Pancreas (tissue), 10 donors: ENCODE measurements around the gene TMEM165. TPM values are rescaled to one million over a fixed set of nuclear protein-coding genes. Genes with fewer than 3 reads are reported as not detected.

Source experiments
- ATAC-seq, 4 donors: fragments of 200-7000 bp; cut with Tn5 transposase; one replicate each; pipeline versions ENCODE4 v1.8.0 to v1.9.1; 2020; ENCODE audit warnings: mild to moderate bottlenecking in 4 of 4, moderate library complexity in 4 of 4
- DNase-seq, 6 donors: peaks; one replicate each; pipeline ENCODE4 v3.0.0-alpha.2; 2020
- FAIRE-seq: peaks from 2 replicates; lab custom pipeline; 2012; peaks lifted over from hg19 to GRCh38; lab: Jason Lieb, UNC
- H3K27ac ChIP-seq, 4 donors: fragments of 200-600 bp; sonication (generic); 1 replicate in 3 of 4; 2 replicates in 1 of 4; pipeline versions ENCODE4 v1.5.0 to v1.8.0; 2020
- H3K27me3 ChIP-seq, 4 donors: fragments of 200-600 bp; one replicate each; pipeline ENCODE4 v1.8.0; 2021
- H3K36me3 ChIP-seq, 3 donors: fragments of 200-600 bp; sonication (generic) in 1 of 3; one replicate each; pipeline versions ENCODE4 v1.5.0 to v1.8.0; 2020 to 2021
- H3K4me1 ChIP-seq, 3 donors: fragments of 200-600 bp; one replicate each; pipeline ENCODE4 v1.8.0; 2021
- H3K4me3 ChIP-seq, 4 donors: fragments of 200-600 bp; sonication (generic) in 2 of 4; one replicate each; pipeline versions ENCODE4 v1.5.0 to v1.8.0; 2020 to 2021
- H3K9me3 ChIP-seq, 4 donors: fragments of 200-600 bp; one replicate each; pipeline ENCODE4 v1.8.0; 2021
- CTCF ChIP-seq, 4 donors: fragments of 200-600 bp; sonication (generic) in 3 of 4; IDR thresholded peaks; one replicate each; pipeline versions ENCODE4 v1.5.0 to v1.8.0; 2021; ENCODE audit warnings: antibody characterized with exemption in 4 of 4
- WGBS, 2 donors: extraction: QIAGEN DNeasy Blood & Tissue Kit; methylation state at CpG; one replicate each; pipeline ENCODE4 v1.1.7; 2013; 5-methylcytosine and 5-hydroxymethylcytosine counted together
- intact Hi-C, 3 donors: fragments of 100-400 bp; cut with DNase I; formaldehyde crosslinking; loops; one replicate each; pipeline versions ENCODE4 v1.11.1 to v1.14.2; 2022
- polyA plus RNA-seq, 2 donors: library from polyadenylated mRNA; stranded (reverse); fragments of 200-250 nt; gene quantifications; one replicate each; pipeline ENCODE4 v1.2.3, GENCODE V29; 2013
- total RNA-seq, 6 donors: library from RNA; stranded (reverse); fragmentation: NEBNext Ultra II Directional in 4 of 6; extraction: Animal tissue kit (Norgen Biotek cat#: 25700) in 4 of 6; gene quantifications; one replicate each; pipeline versions ENCODE4 v1.2.1 to v1.2.4, GENCODE V29; 2021 to 2023
- donor health status: healthy with polysubstance abuse.
- donor health status: DM: no; HTN: no; CAD: no; lungs with moderate emphysema.
- donor health status: DM: no; HTN: no; CAD: no.
- donor health status: control.
- donor health status: control.
- donor health status: Bipolar disorder and iron deficiency.
- donor health status: DM: yes; HTN: yes; CAD: no.
- donor health status: DM: no; HTN: no; CAD: no.
- donor health status: DM: no; HTN: no; CAD: no.
- donor health status: DM: yes; HTN: yes; CAD: no.

The TMEM165 gene
- total and polyA plus RNA-seq, 8 donors, result 24.3 to 61.6 (median 42.7) TPM

GRCh38 chr4:55393461-55394320, 2.1 kb upstream of the TMEM165 start:
- no peaks in the 10 kb centered on the region for H3K9me3 ChIP-seq
- TF ChIP-seq CTCF (IDR thresholded peaks at IDR 0.05), result no peak
- WGBS, 2 donors, result 63 to 79% methylated on average over 4 of the region's 4 CpGs
- H3K4me1 ChIP-seq, result peaks cover 0 to 5% (median 4%) of the 10 kb centered on the region in 3 donors
- no peak overlapping the region for H3K4me3 ChIP-seq
- H3K27ac ChIP-seq, result no peak overlapping the region
- FAIRE-seq, result no peak
- no peaks in the 10 kb centered on the region for H3K27me3 ChIP-seq
- DNase-seq, result no peak
- ATAC-seq, result no peak
- H3K36me3 ChIP-seq, result no peaks in the 10 kb centered on the region
- intact Hi-C loops, result no loop called here

- peaks cover 0 to 15% (median 5%) of the 10 kb centered on the region in 3 donors for H3K4me1 ChIP-seq
- intact Hi-C loops, result no loop called here
- H3K27me3 ChIP-seq, result no peaks in the 10 kb centered on the region
- WGBS, 2 donors, result 1 to 2% methylated on average over 4 of the region's 4 CpGs
- no peaks in the 10 kb centered on the region for H3K36me3 ChIP-seq
- no peak for DNase-seq
- TF ChIP-seq CTCF (IDR thresholded peaks at IDR 0.05), result no peak
- no peak for FAIRE-seq
- no peak for ATAC-seq
- no peaks in the 10 kb centered on the region for H3K9me3 ChIP-seq
- H3K4me3 ChIP-seq, result peak overlapping the region; percentile 92 to 99 (median 94)
- H3K27ac ChIP-seq, result peak overlapping the region; percentile 96 to 99 (median 97)
Measured at GRCh38 chr4:55395218-55395528, 584 bp upstream of the TMEM165 start.

- FAIRE-seq, result no peak
- no peak for TF ChIP-seq CTCF (IDR thresholded peaks at IDR 0.05)
- Histone ChIP-seq H3K4me3 (peak overlapping the region; percentile 92 to 99 (median 94)), H3K36me3 (no peaks in the 10 kb centered on the region), H3K27ac (peak overlapping the region; percentile 96 to 99 (median 97)), H3K9me3 (no peaks in the 10 kb centered on the region), H3K27me3 (no peaks in the 10 kb centered on the region), H3K4me1 (peaks cover 10 to 22% (median 14%) of the 10 kb centered on the region in 3 donors)
- peak; percentile 43 to 79 (median 62) for DNase-seq
- ATAC-seq, result peak; percentile 46 to 65 (median 52)
- WGBS, 2 donors, result 0% methylated on average over 41 of the region's 41 CpGs
- intact Hi-C loops, result no loop called here
Measured at GRCh38 chr4:55396308-55397125, 760 bp downstream of the TMEM165 start.

- intact Hi-C loops, result no loop called here
- no peak for TF ChIP-seq CTCF (IDR thresholded peaks at IDR 0.05)
- H3K9me3 ChIP-seq, result no peaks in the 10 kb centered on the region
- DNase-seq, result no peak
- peak overlapping the region; percentile 92 to 99 (median 94) for H3K4me3 ChIP-seq
- H3K27ac ChIP-seq, result peak overlapping the region; percentile 96 to 99 (median 97)
- no peaks in the 10 kb centered on the region for H3K36me3 ChIP-seq
- WGBS, 2 donors, result 5 to 6% methylated on average over 7 of the region's 7 CpGs
- peaks cover 10 to 22% (median 14%) of the 10 kb centered on the region in 3 donors for H3K4me1 ChIP-seq
- ATAC-seq, result no peak
- FAIRE-seq, result no peak
- H3K27me3 ChIP-seq, result no peaks in the 10 kb centered on the region
Measured at GRCh38 chr4:55397126-55397436, 1.3 kb downstream of the TMEM165 start.
